ENCODE measurements around the gene DAZAP2. TPM values are rescaled to one million over a fixed set of nuclear protein-coding genes. Genes with fewer than 3 reads are reported as not detected.

Gene DAZAP2, protein sequence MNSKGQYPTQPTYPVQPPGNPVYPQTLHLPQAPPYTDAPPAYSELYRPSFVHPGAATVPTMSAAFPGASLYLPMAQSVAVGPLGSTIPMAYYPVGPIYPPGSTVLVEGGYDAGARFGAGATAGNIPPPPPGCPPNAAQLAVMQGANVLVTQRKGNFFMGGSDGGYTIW
- total RNA-seq (2022; extraction: Qiagen RNA extraction; ENCODE audit: low read depth): 321 to 367 TPM (median 346 TPM) in 5 replicates

DNA sequence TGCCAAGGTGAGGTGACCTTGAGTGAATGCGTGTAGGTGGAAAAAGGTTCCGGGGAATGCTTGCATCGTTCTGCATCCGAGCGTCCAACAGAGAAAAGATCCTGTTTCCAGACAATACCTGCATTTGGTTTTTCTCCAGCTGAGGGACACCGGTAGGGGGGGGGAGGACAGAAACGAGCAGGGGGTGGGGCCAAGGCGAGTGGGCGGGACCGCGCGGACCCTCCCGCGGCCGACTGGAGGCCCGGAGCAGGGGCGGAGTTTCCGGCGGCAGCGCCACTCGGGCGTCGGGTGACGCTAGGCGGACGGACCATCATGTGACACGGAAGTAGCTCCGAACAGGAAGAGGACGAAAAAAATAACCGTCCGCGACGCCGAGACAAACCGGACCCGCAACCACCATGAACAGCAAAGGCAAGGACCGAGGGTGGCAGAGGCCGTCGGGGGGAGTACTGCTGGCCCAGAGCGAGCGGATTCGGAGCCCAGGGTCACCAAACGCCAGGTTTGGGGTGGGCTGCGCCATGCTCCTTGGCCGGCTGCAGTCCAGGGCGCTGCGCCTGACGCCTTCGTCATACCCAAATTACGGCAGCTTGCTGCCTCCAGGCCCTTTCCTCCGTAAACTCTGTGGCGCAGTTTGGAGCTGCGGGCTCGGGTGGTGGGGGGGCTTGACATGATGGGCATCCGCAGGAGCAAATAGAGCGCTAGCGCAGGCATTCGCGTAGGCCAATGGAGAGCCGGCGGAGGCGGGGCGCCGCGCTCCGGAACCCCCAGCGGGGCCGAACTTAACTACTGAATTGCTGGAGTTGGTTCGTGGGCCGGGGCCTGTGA is at the start of gene DAZAP2:
TSS of gene DAZAP2 (plus strand) at position 317 of the 825 bp plus-strand sequence. CDS start at position 399, 82 bp downstream.

DNA sequence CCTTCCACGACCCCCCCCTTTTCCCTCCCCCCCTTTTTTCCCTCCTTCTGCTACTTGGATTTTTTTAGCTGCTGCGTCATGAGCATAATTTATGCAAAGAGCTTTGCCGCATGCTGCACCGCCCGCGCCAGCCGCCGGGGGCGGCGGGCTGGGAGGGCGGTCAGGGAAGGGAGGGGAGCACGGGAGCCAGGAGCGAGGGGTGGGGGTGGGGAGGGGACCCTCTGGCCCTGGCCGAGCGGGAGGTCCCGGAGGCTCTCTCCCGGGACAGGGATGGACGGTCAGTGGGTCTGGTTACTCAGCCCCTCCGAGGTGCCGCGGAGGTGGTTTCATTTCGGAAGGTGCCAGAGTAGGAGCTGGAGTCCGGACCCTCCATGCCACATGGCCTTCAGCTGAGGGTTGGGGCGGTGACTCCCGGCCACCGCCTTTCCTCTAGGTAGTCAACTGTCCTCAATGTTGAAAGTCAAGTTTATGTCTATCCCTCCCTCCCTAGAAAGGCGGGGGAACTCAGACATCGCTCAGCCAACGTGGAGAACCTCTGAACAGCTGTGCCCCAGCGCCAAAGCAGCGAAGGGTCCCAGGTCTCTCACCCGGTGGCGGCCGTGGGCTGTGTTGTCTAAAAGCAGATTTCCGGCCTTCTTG is 20.5 kb upstream of the DAZAP2 start, which contains the start of gene POU6F1:
TSS of gene POU6F1 (minus strand) at position 95 of the 639 bp plus-strand sequence. CDS start 11,226 bp downstream, outside the sequence.

DNA sequence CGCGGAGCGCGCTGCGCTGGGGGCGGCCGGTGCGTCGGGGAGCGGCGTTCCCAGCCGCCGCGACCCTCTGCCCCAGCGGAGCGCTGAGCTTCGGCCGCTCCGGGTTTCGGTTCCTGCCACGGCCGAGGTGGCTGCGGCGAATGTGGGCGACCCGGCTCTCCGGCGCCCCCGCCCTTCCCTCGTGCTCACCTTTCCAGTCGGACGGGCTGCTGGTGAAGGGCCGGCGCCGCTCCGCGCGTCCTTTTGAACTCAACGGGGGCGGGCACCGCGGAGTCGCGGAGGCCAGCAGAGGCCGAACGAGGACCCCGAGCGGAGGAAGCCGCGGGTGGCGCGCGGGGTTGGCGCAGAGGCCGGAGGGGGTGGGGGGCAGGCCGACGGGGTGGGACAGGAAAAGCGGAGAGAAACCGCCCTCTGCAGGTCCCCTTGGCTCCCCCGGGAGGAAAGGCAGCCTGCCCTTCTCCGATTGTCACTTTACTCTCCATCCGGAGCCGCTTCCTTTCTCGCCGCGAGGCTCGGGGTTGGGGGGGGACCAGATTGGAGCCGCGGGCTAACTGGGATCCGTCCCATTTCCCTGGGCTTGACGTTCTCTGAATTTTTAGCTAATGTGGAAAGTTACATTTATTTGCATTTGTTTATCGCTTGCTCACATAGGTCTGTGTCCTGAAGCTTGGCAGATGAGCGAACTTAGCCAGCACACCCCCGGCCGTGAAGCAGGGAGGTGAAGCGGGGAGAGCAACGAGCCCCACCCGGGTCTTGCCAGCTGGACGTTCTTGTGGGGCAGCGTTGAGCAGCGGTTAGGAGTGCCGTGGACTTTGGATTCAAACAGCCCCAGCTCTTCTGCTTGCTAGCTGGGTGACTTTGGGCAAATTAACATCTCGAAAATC is 31.7 kb downstream of the DAZAP2 start, which contains the start of gene SMAGP:
TSS of gene SMAGP (minus strand) at position 349 of the 884 bp plus-strand sequence. CDS start 1,137 bp downstream, outside the sequence.

Other genes starting within 250 kb of the DAZAP2 start
- 17.0 to 24.0 TPM (median 22.8 TPM) in 5 replicates for gene SLC11A2, start 212.4 kb upstream of the DAZAP2 start, total RNA-seq (2022; extraction: Qiagen RNA extraction; ENCODE audit: low read depth)
- 19.8 to 27.4 TPM (median 25.4 TPM) in 5 replicates for gene LETMD1, start 190.5 kb upstream of the DAZAP2 start, total RNA-seq (2022; extraction: Qiagen RNA extraction; ENCODE audit: low read depth)
- 8.7 to 14.0 TPM (median 13.4 TPM) in 5 replicates for gene CSRNP2, start 155.2 kb upstream of the DAZAP2 start, total RNA-seq (2022; extraction: Qiagen RNA extraction; ENCODE audit: low read depth)
- 19.5 to 21.8 TPM (median 20.0 TPM) in 5 replicates for gene TFCP2, start 65.7 kb upstream of the DAZAP2 start, total RNA-seq (2022; extraction: Qiagen RNA extraction; ENCODE audit: low read depth)
- gene POU6F1, start 20.8 kb upstream of the DAZAP2 start, total RNA-seq (2022; extraction: Qiagen RNA extraction; ENCODE audit: low read depth): 1.1 to 2.5 TPM (median 1.1 TPM) in 5 replicates
- 22.2 to 27.7 TPM (median 24.5 TPM) in 5 replicates for gene SMAGP, start 31.6 kb downstream of the DAZAP2 start, total RNA-seq (2022; extraction: Qiagen RNA extraction; ENCODE audit: low read depth)
- 0.12 to 0.21 TPM (median 0.15 TPM) in 4 of 5 replicates, not detected in the other for gene BIN2, start 85.3 kb downstream of the DAZAP2 start, total RNA-seq (2022; extraction: Qiagen RNA extraction; ENCODE audit: low read depth)
- gene CELA1, start 107.9 kb downstream of the DAZAP2 start, total RNA-seq (2022; extraction: Qiagen RNA extraction; ENCODE audit: low read depth): not detected in 5 replicates
- gene GALNT6, start 152.6 kb downstream of the DAZAP2 start, total RNA-seq (2022; extraction: Qiagen RNA extraction; ENCODE audit: low read depth): 2.6 to 4.3 TPM (median 4.0 TPM) in 5 replicates
- gene SLC4A8, start 186.0 kb downstream of the DAZAP2 start, total RNA-seq (2022; extraction: Qiagen RNA extraction; ENCODE audit: low read depth): 1.0 to 1.6 TPM (median 1.3 TPM) in 5 replicates